Rectal smooth muscle tissue (tissue), 1 donor: ENCODE results near the gene PKP1.

ENCODE experiments used
- H3K27ac ChIP-seq: one replicate; pipeline ENCODE4 v1.7.0; 2013; ENCODE audit warnings: low read depth, low read length, inconsistent platforms
- H3K27me3 ChIP-seq: one replicate; pipeline ENCODE4 v1.7.0; 2013; ENCODE audit warnings: low read length; ENCODE audit not compliant: control insufficient read depth, insufficient read depth
- H3K36me3 ChIP-seq: one replicate; pipeline ENCODE4 v1.7.0; 2013; ENCODE audit warnings: low read length; ENCODE audit not compliant: control insufficient read depth, insufficient read depth
- H3K4me1 ChIP-seq: one replicate; pipeline ENCODE4 v1.7.0; 2013; ENCODE audit warnings: low read length; ENCODE audit not compliant: control insufficient read depth, insufficient read depth
- H3K4me3 ChIP-seq: one replicate; pipeline ENCODE4 v1.7.0; 2013; ENCODE audit warnings: low read length
- H3K9ac ChIP-seq: one replicate; pipeline ENCODE4 v1.7.0; 2013; ENCODE audit warnings: low read length

The PKP1 gene

DNA sequence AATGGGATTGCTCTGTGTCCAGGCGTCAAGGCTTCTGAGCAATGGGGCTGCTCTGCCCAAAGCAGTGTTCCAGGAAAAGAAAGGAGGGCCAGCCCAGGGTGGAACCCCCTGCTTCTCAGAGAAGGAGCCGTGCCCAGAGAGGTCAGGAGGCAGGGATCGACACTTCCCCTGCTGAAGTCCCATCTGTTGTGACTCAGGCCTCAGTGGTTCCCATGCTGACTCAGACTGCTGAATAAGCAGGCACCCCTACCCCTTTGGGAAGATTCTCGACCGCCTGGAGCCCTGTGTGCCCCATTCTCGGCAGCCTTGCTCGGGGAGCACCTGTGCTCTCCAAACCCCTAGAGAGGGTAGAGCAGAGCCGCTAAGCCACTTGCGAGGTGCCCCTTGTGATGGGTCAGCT is 23.9 kb downstream of the PKP1 start:
- no peak overlapping the region for H3K27ac ChIP-seq
- no peaks in the 10 kb centered on the region for H3K4me1 ChIP-seq
- H3K9ac ChIP-seq: no peak overlapping the region
- H3K36me3 ChIP-seq: no peaks in the 10 kb centered on the region
- H3K4me3 ChIP-seq: no peak overlapping the region
- H3K27me3 ChIP-seq: peaks cover 3% of the 10 kb centered on the region

GRCh38 chr1:201307760-201308499 is 24.6 kb downstream of the PKP1 start:
- Histone ChIP-seq H3K36me3 (no peaks in the 10 kb centered on the region), H3K4me1 (no peaks in the 10 kb centered on the region), H3K4me3 (no peak overlapping the region), H3K27ac (no peak overlapping the region), H3K27me3 (peaks cover 3% of the 10 kb centered on the region), H3K9ac (no peak overlapping the region)

DNA sequence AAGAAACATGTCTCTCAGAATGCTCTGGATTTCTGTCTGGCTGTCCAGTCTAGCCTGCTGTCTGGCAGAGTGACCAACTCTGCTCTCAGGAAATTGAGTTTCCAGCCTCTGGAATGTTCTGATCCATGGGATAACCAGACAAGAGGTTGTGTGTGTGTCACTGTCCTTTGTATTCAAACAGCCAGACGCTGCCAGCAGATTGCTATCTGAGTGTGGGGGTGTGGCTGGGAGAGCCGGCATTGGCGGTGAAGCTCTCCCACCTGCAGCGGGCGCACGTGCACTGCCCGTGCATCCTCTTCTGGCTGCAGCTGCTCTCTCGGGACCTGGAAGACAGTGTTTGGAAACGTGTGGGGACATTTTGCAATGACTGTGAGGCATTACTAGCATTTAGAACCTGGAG is 26.1 kb downstream of the PKP1 start:
- Histone ChIP-seq H3K9ac (no peak overlapping the region), H3K4me3 (no peak overlapping the region), H3K36me3 (no peaks in the 10 kb centered on the region), H3K27me3 (peaks cover 3% of the 10 kb centered on the region), H3K27ac (no peak overlapping the region), H3K4me1 (no peaks in the 10 kb centered on the region)

GRCh38 chr1:201310251-201310985 is 27.1 kb downstream of the PKP1 start:
- Histone ChIP-seq H3K4me3 (no peak overlapping the region), H3K9ac (no peak overlapping the region), H3K4me1 (no peaks in the 10 kb centered on the region), H3K36me3 (no peaks in the 10 kb centered on the region), H3K27ac (no peak overlapping the region), H3K27me3 (peaks cover 3% of the 10 kb centered on the region)

GRCh38 chr1:201310986-201311355 is 27.7 kb downstream of the PKP1 start:
- H3K4me3 ChIP-seq: no peak overlapping the region
- H3K9ac ChIP-seq: no peak overlapping the region
- H3K4me1 ChIP-seq: no peaks in the 10 kb centered on the region
- no peaks in the 10 kb centered on the region for H3K36me3 ChIP-seq
- peaks cover 3% of the 10 kb centered on the region for H3K27me3 ChIP-seq
- no peak overlapping the region for H3K27ac ChIP-seq

DNA sequence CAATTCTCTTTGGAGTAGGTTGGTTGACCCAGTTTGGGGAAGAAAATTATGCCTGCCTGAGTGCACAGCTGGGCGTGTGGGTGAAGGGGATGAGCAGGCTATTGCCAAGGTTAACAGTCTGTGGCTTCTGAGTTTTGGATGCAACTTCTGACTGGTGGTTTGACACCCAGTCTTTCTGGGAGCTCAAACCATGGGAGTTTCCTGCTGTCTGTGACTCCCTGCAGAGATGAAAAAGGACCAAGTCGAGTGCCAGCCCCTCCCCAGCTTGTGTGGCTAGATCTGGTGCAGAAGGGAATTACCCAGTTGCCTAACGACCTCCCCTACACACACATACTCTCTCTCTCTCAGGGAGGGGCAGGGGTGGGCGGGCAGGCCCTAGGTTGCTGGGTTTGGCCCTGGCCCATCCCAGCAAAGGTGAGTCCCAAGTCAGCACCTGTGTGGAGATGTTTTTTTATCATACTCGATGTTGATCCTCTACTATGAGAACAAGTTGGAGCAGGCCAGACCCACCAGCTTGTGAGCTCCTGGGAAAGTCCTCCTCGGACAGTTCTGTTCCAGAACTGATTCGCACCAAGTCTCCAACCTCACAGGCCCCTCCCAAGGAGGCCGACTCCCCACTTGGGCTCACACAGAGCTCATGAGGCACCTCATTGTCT is 28.2 kb downstream of the PKP1 start:
- Histone ChIP-seq H3K27ac (no peak overlapping the region), H3K4me1 (no peaks in the 10 kb centered on the region), H3K4me3 (no peak overlapping the region), H3K27me3 (peaks cover 3% of the 10 kb centered on the region), H3K9ac (no peak overlapping the region), H3K36me3 (no peaks in the 10 kb centered on the region)

GRCh38 chr1:201312298-201312697 is 29.0 kb downstream of the PKP1 start:
- H3K4me1 ChIP-seq: no peaks in the 10 kb centered on the region

GRCh38 chr1:201313086-201313485 is 29.8 kb downstream of the PKP1 start:
- H3K4me3 ChIP-seq: no peak overlapping the region
- no peak overlapping the region for H3K9ac ChIP-seq
- peaks cover 3% of the 10 kb centered on the region for H3K27me3 ChIP-seq
- no peaks in the 10 kb centered on the region for H3K4me1 ChIP-seq
- no peaks in the 10 kb centered on the region for H3K36me3 ChIP-seq
- H3K27ac ChIP-seq: no peak overlapping the region

More at GRCh38 chr1:201312298-201312697, 29.0 kb downstream of the PKP1 start:
- Histone ChIP-seq H3K36me3 (no peaks in the 10 kb centered on the region), H3K27ac (no peak overlapping the region), H3K9ac (no peak overlapping the region), H3K4me3 (no peak overlapping the region), H3K27me3 (peaks cover 3% of the 10 kb centered on the region)

GRCh38 chr1:201316556-201316955 is 33.2 kb downstream of the PKP1 start:
- no peak overlapping the region for H3K4me3 ChIP-seq
- no peaks in the 10 kb centered on the region for H3K27me3 ChIP-seq
- H3K4me1 ChIP-seq: no peaks in the 10 kb centered on the region
- no peak overlapping the region for H3K27ac ChIP-seq
- H3K9ac ChIP-seq: no peak overlapping the region
- H3K36me3 ChIP-seq: no peaks in the 10 kb centered on the region

- Histone ChIP-seq H3K4me1 (no peaks in the 10 kb centered on the region), H3K36me3 (no peaks in the 10 kb centered on the region), H3K27me3 (no peaks in the 10 kb centered on the region), H3K9ac (no peak overlapping the region), H3K27ac (no peak overlapping the region), H3K4me3 (no peak overlapping the region)
Observed at GRCh38 chr1:201317551-201317950, 34.2 kb downstream of the PKP1 start.

GRCh38 chr1:201318504-201319340 is 35.4 kb downstream of the PKP1 start:
- no peaks in the 10 kb centered on the region for H3K27me3 ChIP-seq
- H3K36me3 ChIP-seq: no peaks in the 10 kb centered on the region
- H3K4me3 ChIP-seq: no peak overlapping the region
- H3K9ac ChIP-seq: no peak overlapping the region
- H3K27ac ChIP-seq: no peak overlapping the region
- no peaks in the 10 kb centered on the region for H3K4me1 ChIP-seq

DNA sequence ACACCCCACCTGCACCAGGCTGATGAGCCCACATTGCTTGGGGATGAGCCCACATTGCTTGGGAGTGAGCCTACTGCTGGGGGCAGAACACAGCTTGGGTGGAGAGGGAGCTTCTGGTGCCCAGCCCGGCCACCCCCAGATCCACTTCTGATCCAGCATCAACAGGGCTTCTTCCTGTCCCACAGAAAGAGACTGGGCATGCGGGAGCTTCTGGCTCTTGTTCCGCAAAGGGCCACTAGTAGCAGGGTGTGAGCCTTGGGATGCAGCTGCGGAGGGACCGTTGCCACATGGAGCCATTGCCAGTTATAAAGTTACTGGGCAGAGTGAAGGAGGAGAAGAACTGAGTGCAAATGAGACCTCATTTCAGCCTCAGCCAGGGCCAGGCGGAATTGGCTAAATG is 36.3 kb downstream of the PKP1 start:
- no peaks in the 10 kb centered on the region for H3K27me3 ChIP-seq
- no peak overlapping the region for H3K9ac ChIP-seq
- H3K4me1 ChIP-seq: no peaks in the 10 kb centered on the region
- H3K27ac ChIP-seq: no peak overlapping the region
- no peaks in the 10 kb centered on the region for H3K36me3 ChIP-seq
- no peak overlapping the region for H3K4me3 ChIP-seq
